ENCODE results near the gene TTC34.
"Not testable (repeated sequence)": the region's sequence is repeated elsewhere in the genome, so short reads cannot be mapped to it uniquely, and the experiment has no call there.

TTC34 gene

DNA sequence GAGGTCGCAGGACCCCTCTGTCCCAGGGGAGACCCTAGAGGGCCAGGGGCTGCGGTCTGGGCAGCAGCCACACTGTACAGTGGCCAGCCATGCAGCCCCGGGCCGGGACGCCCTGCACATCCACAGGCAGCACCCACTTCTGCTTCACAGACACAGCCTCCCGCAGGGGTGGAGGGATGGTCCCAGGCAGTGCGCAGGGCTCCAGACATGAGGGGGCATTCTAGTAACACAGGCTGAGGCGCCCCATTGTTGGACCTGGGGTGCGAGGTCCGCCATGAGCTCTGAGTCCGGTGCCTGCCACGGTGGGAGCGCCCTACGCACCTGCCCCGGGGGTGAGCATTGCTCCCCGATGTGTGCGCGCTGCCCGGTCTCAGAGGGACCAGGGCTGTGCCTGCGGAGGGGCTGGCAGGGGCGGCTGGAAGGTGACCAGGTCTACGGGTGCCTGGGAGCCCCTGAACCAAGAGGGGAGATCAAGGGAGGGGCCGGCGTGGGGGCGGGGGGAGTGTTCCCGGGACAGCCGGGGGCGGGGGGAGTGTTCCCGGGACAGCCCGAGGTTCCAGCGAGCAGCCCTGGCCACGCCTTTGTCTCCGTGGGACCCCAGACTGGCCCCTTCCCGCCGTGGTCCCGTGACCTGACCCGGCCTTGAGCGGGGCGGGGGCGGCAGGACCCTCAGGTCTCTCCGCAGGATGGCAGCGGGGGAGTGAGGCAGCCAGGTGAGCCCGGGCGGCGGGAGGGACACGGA, 173.1 kb downstream of the TTC34 start:
- DNase-seq (ENCODE audit: low spot score), result no peak

DNA sequence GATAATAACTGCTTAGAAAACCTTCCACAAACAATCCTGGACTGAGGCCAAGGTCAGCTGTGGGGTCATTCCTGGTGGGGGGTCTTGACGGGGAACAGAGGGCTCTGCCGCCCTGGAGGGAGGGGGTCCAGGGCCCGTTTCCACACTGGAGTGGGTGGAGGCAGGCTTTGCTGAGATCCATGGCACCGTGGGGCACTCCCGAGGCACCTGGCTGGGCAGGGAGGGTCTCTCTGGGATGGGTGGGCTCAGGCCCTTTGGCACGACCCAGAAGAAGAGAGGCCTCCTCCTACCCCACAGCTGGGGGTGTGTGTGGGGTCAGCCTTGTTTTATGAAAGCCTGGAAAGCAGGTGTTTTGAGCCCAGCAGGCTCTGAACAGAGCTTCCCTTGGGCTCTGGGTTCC, 173.7 kb downstream of the TTC34 start:
- DNase-seq (ENCODE audit: low spot score), result no peak

DNA sequence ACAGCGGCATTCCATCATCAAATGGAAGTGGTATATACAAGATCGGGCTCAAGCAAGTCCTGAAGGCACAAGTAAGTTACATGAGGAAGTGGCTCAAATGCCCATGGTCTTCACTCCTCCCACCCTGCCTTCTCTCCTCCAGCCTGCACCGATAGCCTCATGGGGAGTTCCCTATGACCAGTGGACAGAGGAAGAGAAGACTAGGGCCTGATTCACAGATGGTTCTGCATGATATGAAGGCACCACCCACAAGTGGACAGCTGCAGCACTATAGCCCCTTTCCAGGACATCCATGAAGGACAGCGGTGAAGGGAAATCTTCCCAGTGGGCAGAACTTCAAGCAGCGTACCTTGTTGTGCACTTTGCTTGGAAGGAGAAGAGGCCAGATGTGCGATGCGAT, 175.7 kb downstream of the TTC34 start:
- not testable (repeated sequence) for DNase-seq (ENCODE audit: low spot score)

DNA sequence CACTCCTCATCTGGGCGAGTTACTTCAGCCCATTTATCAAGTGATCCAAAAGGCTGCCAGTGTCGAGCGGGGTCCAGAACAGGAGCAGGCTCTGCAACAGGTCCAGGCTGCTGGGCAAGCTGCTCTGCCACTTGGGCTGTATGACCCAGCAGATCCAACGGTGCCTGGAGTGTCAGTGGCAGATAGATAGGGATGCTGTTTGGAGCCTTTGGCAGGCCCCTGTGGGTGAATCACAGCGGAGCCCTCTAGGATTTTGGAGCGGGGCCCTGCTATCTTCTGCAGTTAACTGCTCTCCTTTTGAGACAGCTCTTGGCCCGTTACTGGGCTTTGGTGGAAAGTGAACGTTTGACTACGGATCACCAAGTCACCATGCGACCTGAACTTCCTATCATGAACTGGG, 176.2 kb downstream of the TTC34 start:
- DNase-seq (ENCODE audit: low spot score), result no peak

DNA sequence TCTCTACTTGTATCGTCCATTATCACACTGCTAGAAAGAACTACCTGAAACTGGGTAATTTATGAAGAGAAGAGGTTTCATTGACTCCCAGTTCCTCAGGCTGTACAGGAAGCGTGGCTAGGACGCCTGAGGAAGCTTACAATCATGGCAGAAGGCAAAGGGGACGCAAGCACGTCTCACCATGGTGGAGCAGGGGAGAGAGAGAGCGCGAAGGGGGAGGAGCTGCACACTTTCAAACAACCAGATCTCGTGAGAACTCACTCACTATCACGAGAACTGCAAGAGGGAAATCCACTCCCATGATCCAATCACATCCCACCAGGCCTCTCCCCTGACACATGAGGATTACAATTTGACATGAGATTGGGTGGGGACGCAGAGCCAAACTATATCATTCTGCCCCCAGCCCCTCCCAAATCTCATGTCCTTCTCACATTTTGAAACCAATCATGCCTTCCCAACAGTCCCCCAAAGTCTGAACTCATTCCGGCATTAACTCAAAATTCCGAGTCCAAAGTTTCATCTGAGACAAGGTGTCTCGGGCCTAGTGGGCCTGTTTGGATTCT, 176.7 kb downstream of the TTC34 start:
- DNase-seq (ENCODE audit: low spot score), result no peak

DNA sequence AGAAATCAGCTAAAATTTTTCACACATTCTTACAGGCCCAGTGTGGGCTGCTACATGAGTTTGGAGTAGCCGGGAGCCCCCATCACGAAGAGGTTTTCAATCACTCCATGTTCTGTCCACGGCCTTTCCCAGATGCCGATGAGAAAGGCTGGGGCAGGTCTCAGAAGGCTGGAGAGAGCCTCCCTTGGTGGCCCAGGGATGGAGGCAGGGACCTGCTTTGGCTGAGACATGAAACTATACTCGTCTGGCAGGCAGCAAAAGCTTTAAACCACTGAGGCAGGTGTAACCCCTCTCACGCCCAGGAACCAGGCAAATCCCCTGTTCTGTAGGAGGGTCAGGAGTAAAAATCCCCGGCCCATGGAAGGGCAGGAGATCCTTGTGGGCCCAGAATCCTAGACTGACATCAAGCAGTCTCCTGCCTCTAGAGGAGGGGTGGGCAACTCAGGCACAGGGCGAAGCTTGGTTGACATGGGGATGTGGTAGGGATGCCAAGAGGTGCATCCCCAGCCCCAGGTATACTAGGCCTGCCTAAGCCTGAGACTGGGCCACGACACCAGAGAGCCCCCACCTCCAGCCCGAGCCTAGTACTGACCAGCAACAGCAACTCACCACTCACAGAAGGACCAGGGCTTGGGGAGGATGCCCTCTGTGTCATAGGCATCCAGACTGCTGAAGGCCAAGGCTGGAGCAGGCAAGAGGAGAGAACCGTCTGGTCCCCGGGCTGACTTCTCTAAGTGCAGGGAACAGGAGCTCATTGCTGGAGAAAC, 177.7 kb downstream of the TTC34 start:
- DNase-seq (ENCODE audit: low spot score), result no peak

DNA sequence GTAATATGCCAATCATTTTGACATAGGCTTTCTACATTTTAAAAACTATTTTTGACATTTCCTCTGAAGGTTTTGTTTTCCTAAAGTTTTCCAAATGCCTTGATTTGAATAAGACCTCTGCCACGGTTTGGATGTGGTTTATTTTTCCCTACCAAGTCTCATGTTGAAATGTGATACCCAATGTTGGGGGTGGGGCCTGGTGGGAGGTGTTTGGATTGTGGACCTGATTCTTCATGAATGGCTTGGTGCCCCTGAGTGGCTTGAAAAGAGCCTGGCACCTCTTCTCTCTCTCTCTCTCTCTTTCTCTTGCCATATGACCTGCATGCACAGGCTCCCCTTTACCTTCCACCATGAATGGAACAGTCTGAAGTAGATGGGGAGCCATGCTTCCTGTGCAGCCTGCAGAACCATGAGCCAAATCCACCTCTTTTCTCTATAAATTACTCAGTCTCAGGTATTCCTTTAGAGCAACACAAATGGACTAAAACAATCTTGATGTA, 183.5 kb downstream of the TTC34 start:
- no peak for DNase-seq (ENCODE audit: low spot score)

DNA sequence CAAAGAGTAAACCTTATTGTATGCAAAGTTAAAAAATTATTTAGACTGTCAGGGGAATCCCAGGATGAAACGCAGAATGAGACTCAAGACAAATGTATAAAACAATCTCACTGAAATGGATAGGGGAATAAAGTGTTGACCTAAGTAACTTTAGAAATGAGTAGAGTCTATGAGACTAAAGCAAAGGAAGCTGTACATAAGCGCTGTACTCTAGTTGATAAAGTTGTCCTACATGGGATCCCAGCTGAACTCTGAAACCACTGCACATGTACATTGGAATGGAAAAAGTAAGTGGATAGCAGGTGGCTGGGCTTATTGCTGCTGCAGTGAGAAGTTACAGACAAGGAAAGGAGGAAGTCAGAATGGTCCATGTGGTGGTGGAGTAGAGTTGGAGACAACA, 187.3 kb downstream of the TTC34 start:
- DNase-seq (ENCODE audit: low spot score), result no peak

DNA sequence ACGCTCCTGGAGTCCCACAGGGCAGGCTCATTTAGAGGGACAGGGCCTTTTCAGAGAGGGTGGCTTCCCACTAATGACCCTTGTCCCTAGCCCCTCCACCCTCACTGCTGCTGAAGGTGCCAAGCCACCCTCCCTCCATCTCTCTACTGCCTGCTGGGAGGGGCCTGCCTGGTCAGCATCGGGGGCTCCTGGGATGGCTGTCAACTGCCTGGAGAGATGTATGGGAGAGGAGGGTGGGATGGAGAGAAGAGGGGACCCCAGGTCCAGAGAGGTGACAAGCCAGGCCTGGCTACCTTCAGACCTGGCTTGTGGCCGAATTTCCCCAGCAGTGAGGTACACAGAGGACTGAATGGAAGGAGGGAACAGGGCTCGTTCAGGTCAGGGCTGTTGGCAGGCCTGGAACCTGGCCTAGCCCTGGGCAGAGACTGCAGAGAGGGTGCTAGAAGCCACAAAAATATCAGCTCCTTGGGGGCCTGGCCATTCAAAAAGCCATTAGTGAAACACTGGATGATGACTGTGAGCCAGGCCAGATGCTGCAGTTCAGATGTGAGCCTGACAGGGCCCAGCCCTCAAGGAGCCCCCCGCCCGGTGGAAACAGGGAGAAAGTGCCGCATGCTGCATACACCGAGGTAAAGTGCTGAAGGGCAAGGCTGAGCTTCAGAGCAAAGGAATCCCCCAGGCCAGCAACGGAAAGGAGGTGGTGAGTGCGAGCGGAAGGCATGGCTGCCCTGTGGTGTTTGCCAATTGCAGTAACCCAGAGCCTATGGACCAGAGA, 188.7 kb downstream of the TTC34 start:
- no peak for DNase-seq (ENCODE audit: low spot score)

DNA sequence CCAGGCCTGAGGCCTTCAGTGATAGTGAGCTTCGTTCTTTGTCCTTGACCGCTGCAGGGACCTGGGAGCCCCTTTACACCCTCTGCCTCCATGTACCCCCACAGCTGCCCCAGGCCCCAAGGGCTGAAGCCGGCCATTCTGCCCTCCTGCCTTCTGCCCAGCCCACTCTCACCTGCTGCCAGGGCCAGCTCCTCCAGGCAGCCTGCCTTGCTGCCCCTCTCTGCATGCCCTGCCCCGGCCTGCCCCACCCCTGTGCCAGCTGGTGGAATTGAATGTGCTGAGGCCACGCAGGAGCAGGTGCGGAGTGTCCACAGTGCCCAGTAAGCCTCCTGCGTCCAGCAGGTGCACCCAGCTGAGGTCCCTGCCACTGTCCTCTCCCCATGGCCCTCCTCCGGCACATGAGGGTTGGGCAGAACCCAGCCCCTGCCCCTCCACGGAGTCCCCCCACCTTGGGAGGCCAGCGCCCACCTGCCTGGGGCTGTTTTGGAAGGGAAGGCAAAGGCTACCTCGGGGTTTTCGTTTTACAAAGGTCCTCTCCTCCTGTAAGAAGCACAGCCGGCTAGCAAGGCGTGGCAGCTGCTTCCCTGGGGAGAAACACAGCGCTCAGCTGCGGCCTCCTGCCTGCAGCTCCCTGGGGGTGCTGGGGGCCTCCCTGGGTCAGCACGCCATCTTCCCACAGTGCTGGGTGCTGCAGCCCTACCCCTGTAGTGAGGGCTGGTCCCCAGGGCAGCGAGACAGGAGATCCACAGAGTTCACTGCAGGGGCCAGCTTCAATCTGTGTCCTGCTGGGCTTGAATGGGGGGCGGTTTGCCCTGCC, 189.7 kb downstream of the TTC34 start:
- DNase-seq (ENCODE audit: low spot score), result no peak

DNA sequence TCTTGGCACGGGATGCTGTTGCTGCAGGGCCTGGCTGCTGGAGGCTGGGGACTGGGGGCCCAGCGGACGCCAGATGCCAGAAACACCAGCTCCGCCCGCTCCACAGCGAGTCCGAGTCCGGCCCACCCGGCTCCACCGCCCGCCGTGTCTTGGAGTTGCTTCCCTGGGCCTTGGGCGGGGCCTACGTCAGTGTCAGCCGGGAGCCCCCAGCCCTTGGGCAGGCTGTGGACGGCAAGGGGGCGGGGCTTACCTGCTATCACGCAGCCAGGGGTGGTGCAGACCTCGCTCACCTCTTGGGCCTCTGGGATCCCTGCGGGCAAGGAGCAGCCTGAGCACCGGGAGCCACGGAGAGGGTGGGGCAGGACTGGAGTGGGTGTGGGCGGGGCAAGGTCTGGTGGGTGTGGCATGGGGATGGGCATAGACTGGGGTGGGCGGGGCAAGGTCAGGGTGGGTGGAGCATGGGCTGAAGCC, 190.4 kb downstream of the TTC34 start:
- peak; percentile 22 for DNase-seq (ENCODE audit: low spot score)

DNA sequence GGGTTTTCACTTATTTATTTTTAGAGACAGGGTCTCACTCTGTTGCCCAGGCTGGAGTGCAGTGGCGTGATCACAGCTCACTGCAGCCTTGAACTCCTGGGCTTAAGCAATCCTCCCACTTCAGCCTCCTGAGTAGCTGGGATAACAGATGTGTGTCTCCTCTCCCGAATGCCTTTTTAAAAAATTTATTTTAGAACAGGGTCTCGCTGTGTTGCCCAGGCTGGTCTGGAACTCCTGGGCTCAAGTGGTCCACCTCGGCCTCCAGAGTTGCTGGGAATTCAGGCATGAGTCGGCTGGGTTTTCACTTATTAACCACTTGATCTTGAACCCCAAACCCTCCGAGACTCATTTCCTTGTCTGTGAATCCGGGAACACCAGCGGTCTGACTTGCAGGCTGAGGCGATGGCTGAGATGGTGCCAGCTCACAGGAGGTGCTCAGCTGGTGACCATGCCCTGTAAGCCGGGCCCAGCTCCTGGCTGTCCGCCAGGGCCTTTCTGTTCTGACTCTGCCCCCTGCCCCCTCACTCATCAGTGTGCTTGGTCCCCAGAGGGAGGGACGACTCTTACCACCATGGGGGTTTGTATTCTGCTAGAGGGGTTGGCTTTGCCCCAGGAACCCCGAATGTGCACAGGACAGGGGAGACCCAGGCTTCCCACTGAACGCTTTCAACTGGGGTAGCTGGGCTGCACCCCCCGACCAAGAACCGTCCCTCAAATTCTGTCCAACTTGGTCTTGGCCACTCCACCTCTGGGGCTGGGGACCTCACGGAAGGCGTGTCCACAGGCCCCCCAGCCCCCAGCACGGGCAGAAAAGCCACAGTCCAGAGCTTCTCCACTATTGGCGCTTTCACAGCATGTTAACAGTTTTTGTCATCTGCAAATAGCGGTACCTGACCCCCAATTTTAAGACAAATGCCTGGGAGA, 191.2 kb downstream of the TTC34 start:
- DNase-seq (ENCODE audit: low spot score), result no peak

DNA sequence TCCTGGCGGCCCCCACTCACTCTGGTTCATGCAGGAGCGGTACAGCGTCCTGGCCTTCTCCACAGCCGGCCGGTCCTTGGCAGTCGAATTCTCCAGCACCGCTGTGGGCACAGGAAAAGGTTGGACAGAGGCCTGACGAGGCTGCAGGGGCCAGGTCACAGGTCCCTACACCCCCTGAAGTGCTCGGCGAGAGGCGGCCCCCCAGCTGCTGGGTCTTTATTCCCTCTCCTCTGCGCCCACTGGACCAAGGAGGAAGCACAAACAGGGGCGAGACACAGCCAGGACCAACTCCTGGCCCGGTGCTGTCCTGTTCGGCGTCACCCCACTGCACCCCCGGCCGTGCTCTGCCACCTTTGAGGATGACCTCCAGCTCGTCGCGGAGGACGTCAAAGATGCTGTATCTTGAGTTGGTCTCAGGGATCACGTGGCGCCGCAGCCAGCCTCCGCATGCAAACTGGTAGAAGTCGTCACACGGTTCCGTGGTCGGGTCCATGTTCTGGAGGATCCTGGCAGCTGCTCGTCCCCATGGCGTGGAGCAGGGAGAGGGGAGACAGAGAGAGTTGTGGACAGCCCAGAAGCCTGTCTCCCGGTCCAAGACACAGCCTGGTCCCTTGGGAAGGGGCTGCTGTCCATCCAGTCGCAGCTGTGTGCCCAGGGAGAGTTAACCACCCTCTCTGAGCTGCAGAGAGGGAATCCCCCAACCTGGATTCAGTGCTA, 192.0 kb downstream of the TTC34 start:
- DNase-seq (ENCODE audit: low spot score), result no peak

DNA sequence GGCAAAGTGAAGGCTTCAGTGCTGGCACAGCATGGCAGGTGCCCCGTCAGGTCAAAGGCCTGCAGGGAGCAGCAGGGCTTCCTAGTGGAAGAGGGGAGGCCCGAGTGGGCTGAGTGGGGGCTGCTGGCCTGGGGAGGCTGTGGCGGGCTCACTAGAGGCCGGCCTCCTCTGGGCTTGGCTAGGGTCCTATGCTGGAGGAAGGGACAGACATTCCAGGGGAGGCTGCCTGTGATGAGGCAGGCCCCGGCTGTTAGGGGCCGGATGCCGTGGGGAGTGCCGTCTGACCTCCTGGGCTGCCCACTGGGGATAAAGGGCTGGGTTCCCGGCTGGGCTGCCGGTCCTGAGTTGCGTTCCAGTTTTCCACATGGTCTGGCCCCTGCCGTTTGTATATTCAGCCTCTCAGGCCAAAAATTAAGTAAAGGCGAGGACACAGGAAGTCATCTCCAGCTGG, 193.8 kb downstream of the TTC34 start:
- DNase-seq (ENCODE audit: low spot score), result no peak

DNA sequence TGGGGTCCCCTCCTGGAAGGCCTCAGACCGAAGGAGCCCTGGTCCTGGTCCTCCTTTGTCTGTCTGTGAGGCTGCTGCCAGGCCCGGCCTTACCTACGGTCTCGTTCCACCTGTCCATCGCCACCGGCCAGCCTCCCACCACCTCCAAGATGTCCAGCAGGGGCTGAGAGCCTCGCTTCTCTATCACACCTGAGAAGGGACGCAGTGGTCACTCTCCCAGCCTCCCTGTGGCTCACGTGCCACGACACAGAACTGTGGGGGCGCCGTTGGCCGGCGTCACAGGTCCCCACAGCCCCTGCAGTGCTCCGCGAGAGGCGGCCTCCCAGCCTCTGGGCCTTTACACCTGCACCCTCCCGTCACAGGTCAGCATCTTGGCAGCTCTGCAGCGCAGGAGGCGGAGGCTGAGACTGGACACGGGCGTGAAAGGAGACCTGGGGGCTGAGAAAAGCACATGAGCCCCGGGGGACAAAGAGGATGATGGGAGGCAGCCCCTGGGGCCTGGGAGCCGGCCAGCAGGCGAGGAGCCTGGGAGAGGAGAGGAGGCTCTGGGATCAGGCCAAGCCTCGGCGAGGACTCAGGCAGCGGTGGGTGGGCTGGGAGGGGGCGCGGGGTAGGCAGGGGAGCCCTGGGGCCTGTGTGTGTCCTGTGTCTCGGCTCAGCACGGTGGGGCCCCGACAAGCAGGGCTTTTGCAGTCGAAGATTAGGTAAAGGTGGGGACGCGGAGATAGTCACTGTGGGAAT, 194.4 kb downstream of the TTC34 start:
- no peak for DNase-seq (ENCODE audit: low spot score)

DNA sequence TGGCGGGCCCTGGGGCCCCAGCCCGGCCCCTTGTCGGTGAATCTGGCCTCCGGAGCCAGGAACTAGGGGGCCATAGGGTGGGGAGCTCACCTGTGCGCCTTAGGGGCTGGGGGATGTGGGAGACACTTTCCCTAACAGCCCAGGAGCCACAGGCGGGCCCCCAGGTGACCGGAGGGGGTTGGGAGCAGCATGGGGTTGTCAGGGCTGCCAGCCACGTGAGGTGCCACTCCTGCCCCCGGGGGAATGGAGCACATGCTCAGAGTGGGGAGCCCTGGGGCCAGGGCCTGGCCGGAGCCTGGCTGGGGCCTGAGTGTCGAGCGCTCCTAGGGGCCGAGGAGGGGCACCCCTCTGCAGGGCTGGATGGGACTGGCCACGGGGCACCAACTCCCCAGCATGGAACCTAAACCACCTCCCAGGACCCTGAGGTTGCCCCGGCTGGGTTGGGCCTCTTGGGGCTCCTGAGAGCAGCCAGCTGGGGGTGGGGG, 195.1 kb downstream of the TTC34 start:
- DNase-seq (ENCODE audit: low spot score), result no peak

DNA sequence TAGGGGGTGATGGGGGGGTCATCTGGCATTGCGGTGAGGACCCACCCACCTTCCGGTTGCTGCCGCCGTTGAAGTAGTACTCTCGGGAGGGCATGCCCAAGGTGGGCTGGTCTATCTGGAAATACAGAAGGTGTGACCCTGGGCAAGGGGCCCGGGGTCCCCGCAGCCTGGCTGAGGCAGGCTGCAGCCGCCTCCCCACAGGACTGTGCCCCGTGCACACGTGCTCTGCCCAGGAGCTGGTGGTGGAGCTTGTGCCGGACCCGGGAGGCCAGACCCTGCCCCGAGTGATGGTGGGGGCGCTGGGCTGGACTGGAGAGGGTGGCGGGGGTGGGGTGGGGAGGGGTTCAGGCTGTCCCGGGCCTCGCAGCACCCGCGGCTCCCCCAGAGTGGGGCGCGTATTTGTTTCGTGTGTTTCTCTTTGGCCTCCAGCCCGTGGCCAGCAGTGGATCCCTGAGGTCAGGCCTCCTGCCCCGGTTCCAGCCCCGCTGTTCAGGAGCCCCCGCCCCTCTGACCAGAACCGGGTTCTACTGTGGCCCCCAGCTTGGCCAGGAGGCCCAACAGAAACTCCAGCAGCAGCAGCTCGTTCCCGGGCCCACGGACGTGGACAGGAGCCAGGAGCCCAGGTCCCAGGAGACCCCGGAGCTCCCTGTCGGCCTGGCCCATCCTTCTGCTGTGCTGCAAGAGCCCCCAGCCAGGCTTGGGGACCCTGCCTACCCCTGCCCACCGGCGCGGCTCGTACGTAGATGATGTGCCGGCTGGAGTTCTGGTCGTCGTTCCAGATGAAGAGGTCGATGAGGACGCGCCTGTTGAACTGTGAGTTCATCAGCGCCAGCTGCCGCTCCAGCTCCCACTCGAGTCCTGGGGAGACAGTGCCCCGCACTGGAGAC, 195.7 kb downstream of the TTC34 start:
- no peak for DNase-seq (ENCODE audit: low spot score)
